T-helper 22 cell (primary cell): ENCODE data around the gene NCAM1.

ENCODE experiments used
- DNase-seq: peaks from one replicate; pipeline ENCODE4 v3.0.0-alpha.2; 2020; ENCODE audit warnings: low read depth

NCAM1 gene

GRCh38 chr11:113253406-113253805, 292.2 kb downstream of the NCAM1 start:
- DNase-seq = no peak

DNA sequence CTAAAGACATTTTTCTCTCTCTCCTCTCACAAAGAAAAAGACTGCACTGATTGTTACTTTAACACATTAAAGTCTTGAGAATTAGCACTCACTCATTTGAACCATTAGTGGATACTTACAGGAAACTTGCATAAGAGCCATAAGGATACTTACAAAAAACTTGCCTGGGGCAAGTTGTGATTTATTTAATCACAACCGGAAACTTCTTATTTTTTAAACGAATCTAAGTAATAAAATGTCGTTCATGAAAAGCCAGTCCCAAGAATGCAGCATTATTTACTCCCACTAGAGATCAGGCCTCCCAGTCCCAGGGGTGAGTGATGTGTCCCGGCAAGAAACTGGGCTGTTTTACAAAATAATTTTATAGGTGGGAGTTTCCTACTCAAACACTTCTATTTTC, 293.9 kb downstream of the NCAM1 start:
- DNase-seq = no peak

DNA sequence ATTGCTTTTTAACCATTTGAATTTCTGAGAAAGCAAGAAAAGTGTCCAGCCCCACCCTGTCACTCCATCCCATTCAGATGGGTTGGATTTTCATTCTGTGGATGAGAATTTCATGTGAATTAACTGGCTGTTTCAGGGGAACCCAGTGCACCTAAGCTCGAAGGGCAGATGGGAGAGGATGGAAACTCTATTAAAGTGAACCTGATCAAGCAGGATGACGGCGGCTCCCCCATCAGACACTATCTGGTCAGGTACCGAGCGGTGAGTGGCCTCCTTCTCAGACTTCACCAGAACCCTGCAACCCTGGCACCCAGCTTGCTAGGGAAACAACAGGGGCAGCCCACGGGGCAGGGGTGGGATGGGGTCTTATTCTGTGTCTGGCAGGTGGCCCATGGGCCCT, 294.5 kb downstream of the NCAM1 start:
- DNase-seq = no peak

- DNase-seq = no peak
Measured at GRCh38 chr11:113256431-113257202, 295.4 kb downstream of the NCAM1 start.

GRCh38 chr11:113260096-113260425, 298.8 kb downstream of the NCAM1 start:
- no peak for DNase-seq

DNA sequence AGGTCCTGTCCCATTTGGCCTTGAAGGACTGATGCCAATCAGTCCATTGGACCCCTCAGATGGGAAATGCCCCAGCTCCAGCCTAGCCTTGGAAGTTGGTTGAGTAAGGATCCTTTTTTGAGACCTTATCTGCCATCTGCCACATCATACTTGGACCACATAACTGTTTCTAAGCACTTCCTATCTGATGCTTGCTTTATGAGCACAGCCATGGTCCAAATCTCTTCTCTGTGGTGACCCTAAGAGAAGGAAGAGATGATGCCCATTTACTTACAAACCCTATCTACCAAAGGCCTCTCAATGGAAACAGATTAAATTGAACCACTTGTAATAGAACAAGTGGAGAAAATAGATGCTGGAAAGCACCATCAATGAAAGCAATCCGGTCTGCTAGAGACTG, 299.3 kb downstream of the NCAM1 start:
- DNase-seq = no peak

DNA sequence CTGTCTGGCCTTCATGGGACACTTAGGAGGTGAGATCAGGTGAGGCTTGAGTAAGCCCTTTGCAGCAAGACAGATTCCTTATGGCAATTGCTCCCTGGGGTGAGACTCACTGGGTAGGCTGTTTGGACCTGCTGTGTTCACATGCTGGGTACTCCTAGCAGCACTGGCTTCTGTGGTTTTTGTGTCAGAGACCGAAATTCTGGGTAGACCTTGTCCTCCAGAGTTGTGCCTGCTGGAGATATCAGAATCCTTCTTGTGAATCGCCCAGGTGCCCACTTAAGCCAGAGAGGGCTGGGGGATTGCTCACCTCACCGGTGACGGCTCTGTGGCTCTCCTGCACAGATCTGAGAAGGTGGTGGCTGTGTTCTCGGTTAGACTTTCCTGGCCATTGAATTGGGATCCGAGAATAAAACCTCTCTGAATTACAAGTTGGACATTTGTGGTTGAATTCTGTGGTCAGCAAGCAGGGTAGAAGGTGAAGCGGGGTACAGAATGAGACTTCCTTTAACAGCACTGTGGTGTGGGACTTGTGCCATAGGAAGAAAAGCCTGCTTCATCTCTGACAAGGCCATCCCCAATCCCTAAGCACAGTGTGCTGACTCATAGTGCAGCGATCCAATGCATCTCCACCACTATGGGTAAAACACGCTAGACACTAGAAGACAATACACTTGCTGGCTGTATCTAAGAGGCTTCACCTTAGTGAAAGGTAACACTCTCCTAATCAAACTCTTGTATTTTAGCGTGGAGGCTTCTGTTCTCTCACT, 300.7 kb downstream of the NCAM1 start:
- DNase-seq = no peak

GRCh38 chr11:113262594-113262993, 301.4 kb downstream of the NCAM1 start:
- DNase-seq = no peak

DNA sequence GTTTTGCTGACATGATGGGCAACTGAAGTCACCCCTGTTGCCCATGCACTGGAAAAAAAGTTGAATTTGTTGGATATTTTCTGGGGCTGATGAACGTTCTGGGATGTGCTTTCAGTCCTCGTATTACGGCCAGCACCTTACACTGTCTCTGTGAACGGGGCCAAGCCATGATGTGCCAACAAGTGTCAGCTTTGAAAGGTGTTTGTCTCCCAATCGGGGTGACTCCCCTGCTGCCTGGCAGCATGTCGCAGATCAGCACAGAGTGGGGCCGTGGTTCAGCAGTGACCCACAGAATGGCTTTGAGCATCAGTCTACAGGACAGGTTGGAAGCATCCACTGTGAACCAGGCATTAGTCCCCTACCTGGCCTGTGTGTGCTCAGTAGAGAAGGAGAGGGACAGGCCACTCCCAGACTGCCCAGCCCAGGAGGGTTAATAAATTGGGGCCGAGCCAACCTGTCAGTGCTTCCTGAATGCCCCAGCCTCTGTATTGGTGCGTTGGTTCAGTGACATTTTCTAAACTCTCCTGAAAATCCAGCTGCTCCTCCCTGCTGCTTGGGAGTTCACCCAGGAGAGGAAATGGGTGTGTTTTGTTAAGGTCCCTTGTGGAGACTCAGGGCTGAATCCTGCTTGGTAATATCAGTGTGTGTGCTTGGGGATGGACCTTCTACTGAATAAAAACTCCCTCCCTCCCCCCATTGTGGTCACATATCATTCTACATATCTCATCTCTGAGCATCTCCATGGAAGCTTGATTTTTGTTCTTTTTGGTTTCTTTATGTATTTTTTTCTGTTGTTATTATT, 302.4 kb downstream of the NCAM1 start:
- no peak for DNase-seq

DNA sequence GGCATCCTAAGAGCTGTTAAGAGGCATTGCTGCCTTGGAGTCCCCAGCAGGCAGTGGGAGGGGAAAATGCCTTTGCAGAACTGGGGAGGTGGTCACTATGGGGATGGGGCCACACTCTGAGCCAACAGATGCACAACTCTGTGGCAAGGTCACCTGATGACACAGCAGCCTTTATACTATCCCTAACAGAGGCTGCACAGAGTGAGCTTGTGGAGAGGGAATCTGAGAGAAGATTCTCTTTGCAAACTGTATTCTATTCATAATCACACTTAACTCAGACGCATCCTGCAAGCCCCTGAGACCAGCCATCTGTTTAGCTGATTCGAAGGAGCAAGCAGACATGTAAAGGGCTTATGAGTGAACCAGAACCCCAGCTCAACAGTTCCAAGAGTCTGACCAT, 304.1 kb downstream of the NCAM1 start:
- DNase-seq = no peak

DNA sequence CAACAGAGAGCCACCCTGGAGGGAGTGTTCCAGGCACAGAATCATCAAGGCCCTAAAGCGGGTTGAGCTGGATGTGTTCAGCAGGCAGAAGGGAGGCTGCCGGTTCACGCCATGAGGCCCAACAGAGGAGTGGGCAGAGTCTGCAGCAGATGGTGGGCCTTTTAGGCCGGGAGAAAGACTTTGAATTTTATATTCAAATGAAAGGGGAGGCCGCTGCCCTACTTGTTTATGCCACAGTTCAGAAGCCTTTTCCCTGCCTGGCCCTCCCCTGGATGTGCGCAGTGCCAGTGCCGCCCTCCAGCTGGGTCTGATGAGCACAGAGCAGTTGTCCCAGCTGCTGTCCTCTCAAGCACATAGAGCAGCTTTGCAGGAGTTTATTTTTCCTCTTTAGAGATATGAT, 306.3 kb downstream of the NCAM1 start:
- no peak for DNase-seq

DNA sequence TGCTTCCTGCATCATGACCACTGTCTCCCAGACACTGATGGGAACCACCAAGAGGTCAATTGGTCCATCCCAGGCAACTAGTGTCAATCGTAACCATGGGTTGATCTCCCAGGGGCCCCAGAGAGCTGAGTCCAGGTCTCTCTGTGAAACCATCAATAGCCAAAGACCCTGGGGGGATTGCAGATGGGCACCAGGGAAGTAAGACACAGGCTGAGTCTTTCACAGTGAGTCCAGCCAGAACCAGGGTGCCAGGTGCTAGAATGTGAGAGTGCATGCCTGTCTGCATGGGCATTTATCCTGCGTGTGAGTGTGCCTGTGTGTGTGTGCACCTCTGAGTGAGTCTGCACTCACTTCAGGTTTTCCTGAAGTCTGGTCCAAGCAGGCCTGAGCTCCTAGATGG, 307.9 kb downstream of the NCAM1 start:
- DNase-seq = no peak

DNA sequence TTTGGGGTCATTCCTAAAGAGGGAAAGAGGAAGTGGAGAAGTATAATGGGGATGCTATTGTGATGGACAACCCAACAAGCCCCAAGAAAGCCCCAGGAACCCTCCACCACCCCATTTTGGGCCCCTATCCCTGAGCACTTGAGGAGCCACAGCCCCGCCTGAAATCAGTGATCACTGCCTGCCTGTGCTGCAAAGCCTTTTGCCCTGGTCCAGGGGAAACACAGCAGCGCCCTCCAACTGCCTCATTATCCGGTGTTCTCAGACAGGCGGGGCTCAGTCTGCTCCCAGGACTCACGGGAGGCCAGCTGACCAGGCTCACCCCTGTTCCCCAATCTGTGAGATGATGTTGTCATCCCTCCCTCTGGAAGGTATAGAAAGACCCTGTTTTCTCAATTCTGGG, 308.4 kb downstream of the NCAM1 start:
- no peak for DNase-seq

DNA sequence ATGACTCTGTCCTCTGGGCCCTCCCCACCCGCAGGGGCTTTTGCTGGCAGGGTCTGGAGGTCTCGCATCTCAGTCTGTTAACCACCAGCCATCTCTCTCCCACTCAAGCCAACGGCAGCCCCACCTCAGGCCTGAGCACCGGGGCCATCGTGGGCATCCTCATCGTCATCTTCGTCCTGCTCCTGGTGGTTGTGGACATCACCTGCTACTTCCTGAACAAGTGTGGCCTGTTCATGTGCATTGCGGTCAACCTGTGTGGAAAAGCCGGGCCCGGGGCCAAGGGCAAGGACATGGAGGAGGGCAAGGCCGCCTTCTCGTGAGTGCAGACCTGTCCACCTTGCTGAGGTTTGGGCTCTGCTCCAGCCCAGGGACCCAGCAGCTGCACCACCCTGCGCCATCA, 308.9 kb downstream of the NCAM1 start:
- DNase-seq = no peak

GRCh38 chr11:113271551-113272245, 310.5 kb downstream of the NCAM1 start:
- no peak for DNase-seq

- no peak for DNase-seq
Measured at GRCh38 chr11:113272281-113272680, 311.1 kb downstream of the NCAM1 start.

DNA sequence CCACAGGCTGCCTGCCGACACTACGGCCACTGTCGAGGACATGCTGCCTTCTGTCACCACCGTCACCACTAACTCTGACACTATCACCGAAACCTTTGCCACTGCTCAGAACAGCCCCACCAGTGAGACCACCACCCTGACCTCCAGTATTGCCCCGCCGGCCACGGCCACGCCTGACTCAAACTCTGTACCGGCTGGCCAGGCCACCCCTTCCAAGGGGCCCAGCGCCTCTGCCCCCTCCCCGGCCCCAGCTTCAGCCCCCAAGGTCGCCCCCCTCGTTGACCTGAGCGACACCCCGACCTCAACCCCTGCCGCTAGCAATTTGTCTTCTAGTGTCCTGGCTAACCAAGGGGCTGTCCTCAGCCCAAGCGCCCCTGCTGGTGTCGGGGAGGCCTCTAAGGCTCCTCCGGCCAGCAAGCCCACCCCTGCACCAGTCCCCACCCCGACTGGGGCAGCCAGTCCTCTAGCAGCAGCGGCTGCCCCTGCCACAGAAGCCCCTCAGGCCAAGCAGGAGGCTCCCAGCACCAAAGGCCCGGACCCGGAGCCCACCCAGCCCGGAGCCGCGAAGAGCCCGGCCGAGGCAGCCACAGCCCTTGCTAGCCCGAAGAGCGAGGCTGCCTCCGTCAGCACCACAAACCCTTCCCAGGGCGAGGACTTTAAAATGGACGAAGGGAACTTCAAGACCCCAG, 311.9 kb downstream of the NCAM1 start:
- DNase-seq = no peak

DNA sequence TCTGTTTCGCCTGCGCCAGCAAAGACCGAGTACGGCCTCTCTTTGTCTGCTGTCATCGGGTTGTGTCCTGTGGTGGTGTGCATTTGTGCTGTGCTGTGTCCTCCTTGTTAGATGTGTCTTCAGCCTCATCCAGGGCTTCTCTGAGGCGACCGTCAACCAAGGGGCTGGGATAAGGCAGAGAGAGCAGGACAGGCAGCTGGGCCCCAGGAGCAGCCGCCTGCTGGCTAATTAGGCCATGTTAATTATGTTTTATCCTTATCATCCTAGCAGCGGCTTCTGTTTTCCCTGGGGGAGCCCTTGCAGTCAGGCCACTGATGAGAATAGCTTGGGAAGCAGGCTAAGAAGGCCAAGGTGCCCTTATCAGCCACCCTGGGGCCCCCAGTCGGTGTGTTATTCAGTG, 312.5 kb downstream of the NCAM1 start:
- DNase-seq = no peak

GRCh38 chr11:113274713-113275582, 313.7 kb downstream of the NCAM1 start:
- no peak for DNase-seq

DNA sequence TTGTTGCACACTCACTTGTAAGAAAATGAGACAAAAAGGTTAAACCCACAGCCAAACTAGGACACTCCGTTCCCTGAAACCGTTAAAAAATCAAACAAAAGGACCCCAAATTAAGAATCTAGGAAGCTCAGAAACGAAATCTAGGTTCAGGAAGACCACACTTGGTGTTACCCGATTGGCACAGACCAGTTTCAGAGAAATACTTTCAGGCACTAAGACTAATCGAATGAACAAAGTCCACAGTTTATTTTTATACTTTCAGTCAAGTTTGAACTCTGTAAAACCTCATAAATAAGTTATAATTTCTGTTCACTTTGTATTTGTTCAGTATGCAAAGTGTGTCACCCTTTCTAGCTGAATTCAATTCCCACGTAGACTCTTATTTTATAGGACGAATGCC, 314.4 kb downstream of the NCAM1 start:
- no peak for DNase-seq

DNA sequence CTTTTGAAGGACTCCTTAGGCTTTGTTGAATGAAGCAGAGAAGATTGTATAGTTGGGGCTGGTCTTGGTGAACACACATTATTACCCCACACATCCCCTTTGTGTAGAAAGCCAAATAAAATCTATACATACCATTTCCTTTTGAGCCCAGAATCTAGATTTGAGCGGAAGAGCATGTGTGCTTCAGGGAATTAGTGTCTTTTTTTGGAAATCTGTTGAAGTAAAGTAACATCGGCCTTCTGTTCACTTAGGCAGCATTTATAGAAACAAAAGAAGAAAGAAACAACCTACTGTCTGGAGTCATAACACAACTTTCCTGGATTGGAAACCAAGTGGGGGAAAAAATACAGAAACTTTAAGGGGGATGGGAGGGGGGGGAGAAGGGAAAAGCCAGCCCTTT, 315.2 kb downstream of the NCAM1 start:
- DNase-seq = no peak
